PC-3 (cell line): ENCODE measurements around the gene NXPE3.

Experiments used
- EZH2 ChIP-seq: fragments of 300-600 bp; sonication (generic); IDR thresholded peaks from one replicate; pipeline ENCODE4 v1.6.1; 2017; ENCODE audit warnings: antibody characterized with exemption, mild to moderate bottlenecking, low read length; ENCODE audit not compliant: unreplicated experiment
- EZH2phosphoT487 ChIP-seq: fragments of 300-600 bp; sonication (generic); IDR thresholded peaks from 2 replicates; pipeline ENCODE4 v1.6.1; 2018; ENCODE audit warnings: mild to moderate bottlenecking, antibody characterized with exemption, low read length, borderline replicate concordance
- TF ChIP-seq, protein P1 (sequence below): fragments of 300-600 bp; sonication (generic); conservative IDR thresholded peaks from 2 replicates; pipeline ENCODE4 v1.5.1; 2017; ENCODE audit warnings: antibody characterized with exemption, low read depth, mild to moderate bottlenecking, low read length

DNA sequence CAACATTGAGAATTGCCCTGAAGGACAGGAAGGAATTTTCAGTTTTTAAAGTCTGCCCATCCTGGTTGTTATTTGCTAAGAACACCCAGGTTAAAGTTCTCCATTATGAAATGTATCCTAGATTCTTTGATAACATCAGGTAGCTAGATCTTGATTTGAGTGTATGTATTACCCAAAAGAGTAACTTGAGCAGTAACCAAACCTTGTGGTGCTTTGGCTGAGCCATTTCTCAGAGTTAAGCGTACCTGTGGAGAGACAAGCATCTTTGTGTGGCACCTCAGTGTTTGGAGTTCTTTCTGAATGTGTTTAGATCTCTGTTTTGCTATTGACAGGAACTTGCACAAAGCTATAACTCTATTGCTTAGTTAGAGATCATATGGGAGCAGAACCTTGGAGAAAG is 34.2 kb upstream of the NXPE3 start:
- TF ChIP-seq, protein P1, sequence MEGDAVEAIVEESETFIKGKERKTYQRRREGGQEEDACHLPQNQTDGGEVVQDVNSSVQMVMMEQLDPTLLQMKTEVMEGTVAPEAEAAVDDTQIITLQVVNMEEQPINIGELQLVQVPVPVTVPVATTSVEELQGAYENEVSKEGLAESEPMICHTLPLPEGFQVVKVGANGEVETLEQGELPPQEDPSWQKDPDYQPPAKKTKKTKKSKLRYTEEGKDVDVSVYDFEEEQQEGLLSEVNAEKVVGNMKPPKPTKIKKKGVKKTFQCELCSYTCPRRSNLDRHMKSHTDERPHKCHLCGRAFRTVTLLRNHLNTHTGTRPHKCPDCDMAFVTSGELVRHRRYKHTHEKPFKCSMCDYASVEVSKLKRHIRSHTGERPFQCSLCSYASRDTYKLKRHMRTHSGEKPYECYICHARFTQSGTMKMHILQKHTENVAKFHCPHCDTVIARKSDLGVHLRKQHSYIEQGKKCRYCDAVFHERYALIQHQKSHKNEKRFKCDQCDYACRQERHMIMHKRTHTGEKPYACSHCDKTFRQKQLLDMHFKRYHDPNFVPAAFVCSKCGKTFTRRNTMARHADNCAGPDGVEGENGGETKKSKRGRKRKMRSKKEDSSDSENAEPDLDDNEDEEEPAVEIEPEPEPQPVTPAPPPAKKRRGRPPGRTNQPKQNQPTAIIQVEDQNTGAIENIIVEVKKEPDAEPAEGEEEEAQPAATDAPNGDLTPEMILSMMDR = no peak
- TF ChIP-seq EZH2 (no peak), EZH2phosphoT487 (no peak)
